PFSK-1 (cell line): Measurements from ENCODE around the gene TMPRSS3.

Experiments used
- FOXP2 ChIP-seq: optimal IDR thresholded peaks from 2 replicates; pipeline ENCODE3; 2011; ENCODE audit warnings: borderline replicate concordance, control low read depth, inconsistent platforms; ENCODE audit not compliant: insufficient read depth; ENCODE audit errors: extremely low read length, extremely low read depth
- POLR2AphosphoS5 ChIP-seq: IDR thresholded peaks from 2 replicates; pipeline ENCODE4 v1.6.1; 2012; ENCODE audit warnings: low read depth, mild to moderate bottlenecking, control low read depth, low read length, moderate library complexity
- REST ChIP-seq, 2 experiments: IDR thresholded peaks; 2 replicates each; pipeline versions ENCODE4 v1.6.1 to v1.8.0; 2011 to 2012; ENCODE audit warnings: low read depth in 2 of 2, low read length in 2 of 2, control low read depth in 1 of 2, inconsistent platforms in 1 of 2, mild to moderate bottlenecking in 1 of 2, moderate library complexity in 1 of 2; ENCODE audit not compliant: insufficient read depth in 1 of 2
- SIN3A ChIP-seq: IDR thresholded peaks from 2 replicates; pipeline ENCODE4 v1.6.1; 2012; ENCODE audit warnings: mild to moderate bottlenecking, low read length, moderate library complexity, borderline replicate concordance; ENCODE audit not compliant: insufficient read depth
- TAF1 ChIP-seq: IDR thresholded peaks from 2 replicates; pipeline ENCODE4 v1.6.1; 2012; ENCODE audit warnings: low read length, control low read depth, borderline replicate concordance; ENCODE audit not compliant: insufficient read depth

TMPRSS3 gene

GRCh38 chr21:42385619-42386018, 10.2 kb downstream of the TMPRSS3 start:
- TF ChIP-seq REST (IDR thresholded peaks at IDR 0.05; ENCODE audit: insufficient read depth in 1 of 2, low read depth in 2 of 2, low read length in 2 of 2) = no peak
- TF ChIP-seq POLR2AphosphoS5 = no peak
- TF ChIP-seq SIN3A = no peak
- TF ChIP-seq FOXP2 = no peak
- no peak for TF ChIP-seq TAF1

- TF ChIP-seq TAF1 (no peak), SIN3A (no peak), FOXP2 (no peak), REST (IDR thresholded peaks at IDR 0.05; ENCODE audit: insufficient read depth in 1 of 2, low read depth in 2 of 2, low read length in 2 of 2) (no peak), POLR2AphosphoS5 (no peak)
These were observed 10.9 kb downstream of the TMPRSS3 start for GRCh38 chr21:42384989-42385388.

GRCh38 chr21:42384156-42384945, 11.5 kb downstream of the TMPRSS3 start:
- TF ChIP-seq REST (IDR thresholded peaks at IDR 0.05; ENCODE audit: insufficient read depth in 1 of 2, low read depth in 2 of 2, low read length in 2 of 2) (no peak), FOXP2 (no peak), POLR2AphosphoS5 (no peak), TAF1 (no peak)

- TF ChIP-seq REST (IDR thresholded peaks at IDR 0.05; ENCODE audit: insufficient read depth in 1 of 2, low read depth in 2 of 2, low read length in 2 of 2) (no peak), TAF1 (no peak), SIN3A (no peak), FOXP2 (no peak), POLR2AphosphoS5 (no peak)
These were observed 12.5 kb downstream of the TMPRSS3 start for GRCh38 chr21:42383331-42383730.

GRCh38 chr21:42382915-42383314, 12.9 kb downstream of the TMPRSS3 start:
- TF ChIP-seq TAF1 (no peak), REST (IDR thresholded peaks at IDR 0.05; ENCODE audit: insufficient read depth in 1 of 2, low read depth in 2 of 2, low read length in 2 of 2) (no peak), POLR2AphosphoS5 (no peak), FOXP2 (no peak), SIN3A (no peak)
